GM18907 (cell line): ENCODE measurements around the gene LENEP.

Source experiments
- ATAC-seq: cut with Tn5 transposase; IDR thresholded peaks from one replicate; pipeline ENCODE4 v1.9.1; 2021; ENCODE audit warnings: mild to moderate bottlenecking, moderate library complexity; ENCODE audit not compliant: unreplicated experiment

Gene LENEP

DNA sequence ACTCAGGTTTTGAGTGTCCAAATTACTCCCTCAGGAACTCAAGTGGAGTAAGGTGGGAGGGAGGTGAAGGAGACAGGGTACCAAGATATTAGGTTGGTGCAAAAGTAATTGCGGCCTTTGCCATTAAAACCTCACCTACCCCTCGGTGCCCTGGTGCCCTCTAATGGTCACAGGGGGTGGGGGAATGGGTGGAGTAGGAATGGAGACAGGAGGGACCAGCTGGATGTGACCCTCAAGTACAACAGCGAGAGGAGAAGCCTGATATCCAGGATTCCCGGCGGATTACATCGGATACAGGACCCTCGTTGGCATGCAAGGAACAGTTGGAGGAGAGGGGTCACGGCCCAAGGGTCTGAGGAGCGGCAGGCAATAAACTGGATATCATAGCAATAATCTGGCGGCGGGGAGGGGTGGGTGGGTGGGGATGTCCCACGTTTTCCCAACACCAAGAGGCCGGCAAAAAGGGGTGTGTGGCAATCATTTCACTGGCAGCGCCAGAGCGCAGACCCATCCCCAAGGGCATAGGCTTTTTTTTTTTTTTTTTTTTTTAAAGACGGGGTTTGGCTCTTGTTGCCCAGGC lies 4.9 kb downstream of the LENEP start:
- no peak for ATAC-seq

DNA sequence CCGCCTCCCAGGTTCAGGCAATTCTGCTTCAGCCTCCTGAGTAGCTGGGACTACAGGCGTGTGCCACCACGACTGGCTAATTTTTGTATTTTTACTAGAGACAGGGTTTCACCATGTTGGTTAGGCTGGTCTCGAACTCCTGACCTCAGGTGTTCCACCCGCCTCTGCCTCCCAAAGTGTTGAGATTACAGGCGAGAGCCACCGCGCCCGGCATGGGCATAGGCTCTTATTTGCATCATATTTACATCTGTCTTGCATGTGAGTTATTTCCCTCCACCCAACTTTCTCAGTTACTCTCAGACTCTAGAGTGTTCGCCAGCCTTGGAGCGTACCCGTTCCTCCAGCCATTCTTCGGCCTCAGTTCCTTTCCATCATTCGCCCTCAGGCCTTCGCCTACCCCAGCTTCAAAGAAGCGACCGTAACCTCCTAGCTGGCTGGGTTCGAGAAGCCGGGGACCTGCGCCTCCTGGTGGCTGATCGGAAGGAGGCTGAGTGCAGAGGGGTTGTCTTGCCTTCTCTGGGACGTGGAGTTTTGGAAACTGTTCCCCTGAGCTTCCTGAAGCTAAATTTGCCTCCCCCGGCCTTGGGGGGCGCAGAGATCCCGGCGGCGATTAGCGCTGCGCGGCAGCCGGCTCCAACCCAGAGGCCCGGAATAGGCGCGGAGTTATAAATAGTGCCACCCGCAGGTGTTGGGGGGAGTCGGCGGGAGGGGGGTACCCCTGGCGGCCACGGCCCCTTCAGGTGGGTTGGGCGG lies 5.6 kb downstream of the LENEP start:
- ATAC-seq, result no peak

DNA sequence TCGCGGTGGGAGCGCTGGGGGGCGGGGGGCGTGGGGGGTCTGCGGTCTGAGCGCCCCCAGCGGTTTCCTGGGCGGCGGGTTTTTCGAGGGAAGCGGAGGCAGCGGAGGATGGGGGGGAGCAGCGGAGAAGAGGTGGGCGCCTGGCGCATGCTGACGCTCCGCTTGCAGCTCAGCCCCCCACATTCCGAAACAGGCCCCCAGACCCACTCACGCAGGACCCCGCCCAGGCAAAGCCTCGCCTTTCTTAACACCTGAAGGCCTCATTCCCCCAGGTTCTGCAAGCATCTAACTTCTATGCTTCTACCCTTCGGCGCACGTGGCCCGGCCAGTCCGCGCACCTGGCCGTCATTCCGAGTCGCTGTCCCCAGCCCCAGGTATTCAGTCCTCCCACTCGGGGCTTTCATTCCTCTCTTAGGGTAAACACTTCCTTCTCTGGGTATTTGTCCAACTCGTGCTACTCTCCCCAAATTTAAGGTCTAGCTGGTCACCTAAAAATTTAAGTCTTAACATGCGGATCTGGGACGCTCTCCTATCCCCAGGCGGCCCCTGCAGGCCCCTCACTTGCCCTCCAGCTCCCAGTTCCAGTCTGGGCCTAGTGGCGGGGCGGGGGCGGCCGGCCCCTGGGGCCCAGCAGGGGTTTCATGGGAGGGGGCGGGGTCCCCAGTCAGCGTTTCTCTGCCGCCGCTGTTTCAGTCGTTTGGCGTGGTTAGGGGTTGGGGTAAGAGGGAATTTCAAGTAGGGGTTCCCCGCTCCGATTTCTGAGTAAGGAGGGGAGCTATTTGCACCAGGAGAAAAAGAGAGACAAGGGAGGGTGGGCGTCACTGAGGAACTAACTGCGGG lies 6.4 kb downstream of the LENEP start:
- no peak for ATAC-seq

DNA sequence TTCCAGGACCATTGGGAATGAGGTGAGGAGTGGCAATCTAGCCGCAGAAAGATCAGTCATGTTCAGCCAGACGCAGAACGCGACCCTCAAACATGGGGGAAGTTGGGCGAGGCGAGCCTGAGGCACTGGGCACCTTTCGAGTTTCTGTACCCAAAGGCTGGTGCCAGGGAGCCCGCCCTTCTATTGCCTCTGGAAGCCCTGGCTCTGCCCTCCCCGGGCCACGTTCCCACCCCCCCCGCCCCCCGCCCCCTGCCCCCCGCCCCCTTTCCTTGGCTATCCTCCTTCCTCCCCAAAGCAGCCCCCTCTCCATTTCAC lies 7.0 kb downstream of the LENEP start:
- ATAC-seq, result no peak

DNA sequence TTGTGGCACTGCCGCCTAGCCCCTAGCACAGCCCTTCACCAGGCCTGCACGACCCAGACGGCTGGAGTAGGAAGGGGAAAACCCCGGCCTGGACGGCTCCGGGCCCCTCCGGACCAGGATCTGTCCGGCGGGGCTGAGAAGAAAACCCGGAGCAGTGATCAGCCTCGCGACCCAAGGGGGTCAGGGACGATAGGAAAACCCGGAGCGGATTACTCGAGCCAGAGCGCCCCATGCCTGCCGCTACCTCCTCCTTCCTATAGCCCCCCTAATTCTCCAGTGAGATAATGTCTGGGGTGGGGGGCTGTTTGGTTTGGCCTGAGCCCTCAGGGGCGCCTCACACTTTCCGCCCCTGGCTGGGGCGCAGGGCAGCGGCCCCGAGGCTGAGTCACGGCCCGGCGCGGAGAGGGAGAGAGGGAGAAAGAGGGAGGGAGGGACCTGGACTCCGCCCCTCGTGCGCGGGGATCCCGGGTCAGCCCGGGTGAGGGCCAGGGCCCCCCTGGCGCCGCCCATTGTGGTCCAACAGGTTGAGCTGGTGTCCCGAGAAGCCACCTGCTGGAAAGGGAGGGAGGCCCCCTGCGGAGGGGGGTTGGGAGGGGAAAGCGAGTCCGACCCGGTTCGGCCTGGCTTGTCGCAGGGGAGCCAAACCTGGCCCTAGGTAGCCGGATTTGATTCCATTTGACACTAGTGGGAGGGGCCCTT lies 7.5 kb downstream of the LENEP start:
- peak; percentile 39 for ATAC-seq

DNA sequence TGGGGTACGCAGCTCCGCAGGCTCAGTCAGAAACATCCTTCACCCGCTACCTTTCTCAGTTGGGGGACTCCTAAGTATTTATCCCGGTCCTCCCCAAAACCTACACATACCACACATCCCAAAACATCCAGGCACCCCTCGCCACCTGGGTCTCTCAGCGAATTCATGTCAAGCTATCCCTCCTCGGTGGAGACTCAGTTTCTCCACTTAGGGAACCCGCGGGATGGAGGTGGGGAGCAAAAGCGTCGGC lies 8.0 kb downstream of the LENEP start:
- peak; percentile 18 for ATAC-seq

DNA sequence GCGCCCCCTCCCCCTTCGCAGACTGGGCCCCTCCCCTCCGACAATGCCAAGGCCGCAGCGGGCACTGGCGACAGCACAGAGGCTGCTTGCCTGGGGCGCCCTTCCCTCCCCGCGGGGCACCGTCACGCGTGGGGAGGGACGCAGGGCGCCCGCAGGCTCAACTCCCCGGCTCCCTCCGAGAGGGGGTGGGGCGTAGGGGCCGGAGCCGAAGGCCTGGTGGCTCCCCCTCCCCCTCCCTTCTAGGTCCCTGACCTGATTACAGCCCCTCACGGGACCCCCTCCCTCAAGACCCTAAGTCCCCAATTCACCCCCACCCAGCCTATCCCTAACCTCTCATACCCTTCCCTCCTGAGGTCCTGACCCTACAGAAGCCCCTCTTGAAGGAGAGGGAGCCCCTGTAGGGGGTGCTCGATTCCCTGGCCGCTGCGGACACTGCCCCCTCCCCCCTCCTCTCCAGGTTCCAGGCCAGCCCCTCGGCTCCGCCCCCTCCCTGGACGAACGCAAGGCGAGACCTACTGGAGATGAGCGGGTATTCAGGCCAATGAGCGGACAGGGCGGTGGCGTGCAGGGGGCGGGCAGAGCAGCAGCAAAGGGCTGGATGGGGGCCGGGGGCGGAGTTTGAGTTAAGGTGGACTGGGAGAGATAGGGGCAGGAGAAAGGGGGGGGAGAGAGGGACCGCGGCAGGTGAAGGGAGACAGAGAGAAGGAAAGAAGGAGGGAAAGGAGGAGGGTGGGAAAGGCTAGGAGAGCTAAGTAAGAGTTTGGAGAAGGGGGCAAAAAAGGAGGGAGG lies 8.5 kb downstream of the LENEP start:
- peak; percentile 52 for ATAC-seq

DNA sequence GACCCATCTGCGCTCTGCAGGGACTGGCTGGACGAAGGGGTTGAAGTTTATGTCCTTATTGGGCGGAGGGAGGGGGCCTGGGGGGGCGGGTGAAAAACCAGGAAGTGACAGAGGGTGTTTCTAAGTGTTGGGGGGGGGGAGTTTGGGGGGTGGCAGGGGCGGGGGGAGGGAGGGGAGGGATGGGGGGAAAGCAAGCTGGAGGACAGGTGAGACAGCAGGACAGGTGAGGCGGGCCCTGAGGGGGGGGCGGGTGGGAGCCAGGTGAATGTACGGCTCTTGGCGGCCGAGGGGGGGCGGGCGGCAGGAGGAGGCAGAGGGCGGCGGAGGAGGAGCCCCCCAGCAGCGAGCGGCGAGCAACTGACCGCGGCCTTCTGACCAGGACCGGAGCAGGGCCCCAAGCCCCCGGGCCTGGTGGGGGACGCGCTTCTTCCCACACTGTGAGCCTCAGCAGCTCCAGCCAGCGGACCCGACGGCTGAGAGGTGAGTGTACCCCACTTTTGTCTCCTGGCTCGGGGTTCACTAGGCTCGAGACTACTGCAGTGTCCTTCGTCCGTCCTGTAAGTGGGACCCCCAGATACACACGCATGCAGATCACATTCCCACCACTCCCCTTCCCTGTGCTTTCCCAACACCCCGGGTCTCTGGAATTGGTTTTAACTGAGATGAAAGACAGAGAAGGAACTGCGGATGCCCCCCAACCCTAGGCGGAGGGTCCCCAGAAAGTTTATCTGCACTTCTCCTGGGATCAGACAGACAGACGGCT lies 9.3 kb downstream of the LENEP start, which contains the start of gene ZBTB7B:
Gene ZBTB7B, plus strand, starts transcription at position 339 of the 763 bp plus-strand sequence. CDS start 11,859 bp downstream, outside the sequence.
- ATAC-seq, result peak; percentile 0

DNA sequence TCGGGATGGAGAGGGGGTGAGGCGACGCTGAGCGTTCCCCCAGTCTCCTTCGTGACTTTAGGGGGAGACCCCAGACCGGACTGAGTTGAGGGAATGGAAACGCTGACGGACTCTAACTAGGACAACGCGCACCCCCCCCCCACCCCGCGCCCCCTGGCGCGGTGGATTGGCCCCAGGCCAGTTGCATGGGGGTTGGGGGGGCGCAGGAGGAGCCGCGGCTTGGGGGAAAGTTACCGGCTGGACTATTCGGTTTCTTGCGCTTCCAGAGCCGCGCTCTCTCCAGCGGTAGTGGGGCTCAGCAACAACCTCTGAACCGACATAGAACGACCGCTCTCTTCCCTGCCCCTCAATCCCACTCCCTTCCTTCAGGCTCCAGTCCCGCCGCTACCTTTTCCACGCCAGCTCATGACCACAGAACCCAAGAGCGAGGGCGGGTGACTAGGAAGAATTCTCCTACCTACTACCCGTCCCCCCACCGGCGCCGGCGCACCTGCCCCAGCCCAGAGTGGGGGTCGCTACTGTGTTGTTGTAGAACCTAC lies 9.9 kb downstream of the LENEP start:
- no peak for ATAC-seq

DNA sequence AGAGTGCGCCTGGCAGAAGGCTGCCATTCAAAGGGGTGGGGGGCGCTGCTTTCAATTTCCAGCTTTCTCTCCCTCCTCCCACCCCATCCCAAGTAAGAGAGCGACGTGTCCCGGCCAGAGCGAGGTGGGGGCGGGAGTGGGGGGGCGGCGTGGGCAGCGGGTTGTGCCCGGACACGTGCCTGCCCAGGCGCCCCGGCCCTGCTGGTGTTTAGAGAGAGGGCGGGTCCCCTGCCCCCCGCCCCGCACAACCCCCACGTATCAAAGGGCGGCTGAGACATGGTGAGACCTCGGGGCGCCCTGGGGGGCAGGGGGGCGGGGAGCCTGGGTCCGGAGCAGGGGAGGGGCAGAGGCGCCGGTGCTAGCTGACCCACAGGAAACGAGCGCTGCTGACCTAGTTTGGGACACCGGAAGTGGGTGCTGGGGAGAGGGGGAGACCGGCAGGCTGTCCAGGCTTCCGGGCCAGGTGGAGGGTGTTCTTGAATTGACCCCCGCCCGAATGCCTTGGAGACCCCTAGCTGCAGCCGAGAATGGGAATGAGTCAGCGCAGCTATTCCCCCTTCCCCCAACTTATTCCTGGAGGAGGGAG lies 10.5 kb downstream of the LENEP start:
- ATAC-seq, result no peak

DNA sequence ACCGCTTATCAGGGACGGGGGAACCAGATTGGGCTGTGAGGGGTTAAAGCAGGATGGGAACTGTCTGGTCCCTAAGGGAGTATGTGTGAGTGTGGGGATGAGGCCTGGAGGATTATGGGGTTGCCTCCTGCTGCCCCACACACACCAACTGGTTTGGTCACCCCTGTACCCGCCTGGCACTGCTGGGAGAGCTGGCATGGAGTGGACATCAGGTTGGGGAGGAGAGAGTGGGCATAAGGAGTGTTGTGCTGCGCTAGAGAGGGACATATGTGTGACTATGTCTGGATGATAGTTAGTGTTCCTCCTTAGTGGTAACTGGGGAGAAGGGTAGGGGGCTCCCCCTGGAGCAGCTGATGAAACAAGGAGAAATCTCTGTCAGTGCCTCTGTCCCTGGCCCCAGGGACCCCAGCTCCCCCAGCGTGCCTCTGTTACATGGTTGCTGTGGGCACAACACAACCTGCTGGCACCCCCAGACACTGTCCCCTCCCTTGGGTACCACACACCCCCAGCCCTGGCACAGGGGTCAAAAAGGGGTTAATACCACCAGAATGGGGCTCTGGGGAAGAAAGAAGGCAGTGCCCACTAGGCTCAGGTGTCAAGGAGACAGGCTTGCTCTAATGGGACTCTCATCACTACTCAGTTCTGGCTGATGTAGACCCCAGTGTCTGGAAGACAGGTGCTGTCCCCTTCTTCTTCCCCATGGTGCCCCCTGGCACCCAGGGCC lies 11.1 kb downstream of the LENEP start:
- ATAC-seq, result no peak

DNA sequence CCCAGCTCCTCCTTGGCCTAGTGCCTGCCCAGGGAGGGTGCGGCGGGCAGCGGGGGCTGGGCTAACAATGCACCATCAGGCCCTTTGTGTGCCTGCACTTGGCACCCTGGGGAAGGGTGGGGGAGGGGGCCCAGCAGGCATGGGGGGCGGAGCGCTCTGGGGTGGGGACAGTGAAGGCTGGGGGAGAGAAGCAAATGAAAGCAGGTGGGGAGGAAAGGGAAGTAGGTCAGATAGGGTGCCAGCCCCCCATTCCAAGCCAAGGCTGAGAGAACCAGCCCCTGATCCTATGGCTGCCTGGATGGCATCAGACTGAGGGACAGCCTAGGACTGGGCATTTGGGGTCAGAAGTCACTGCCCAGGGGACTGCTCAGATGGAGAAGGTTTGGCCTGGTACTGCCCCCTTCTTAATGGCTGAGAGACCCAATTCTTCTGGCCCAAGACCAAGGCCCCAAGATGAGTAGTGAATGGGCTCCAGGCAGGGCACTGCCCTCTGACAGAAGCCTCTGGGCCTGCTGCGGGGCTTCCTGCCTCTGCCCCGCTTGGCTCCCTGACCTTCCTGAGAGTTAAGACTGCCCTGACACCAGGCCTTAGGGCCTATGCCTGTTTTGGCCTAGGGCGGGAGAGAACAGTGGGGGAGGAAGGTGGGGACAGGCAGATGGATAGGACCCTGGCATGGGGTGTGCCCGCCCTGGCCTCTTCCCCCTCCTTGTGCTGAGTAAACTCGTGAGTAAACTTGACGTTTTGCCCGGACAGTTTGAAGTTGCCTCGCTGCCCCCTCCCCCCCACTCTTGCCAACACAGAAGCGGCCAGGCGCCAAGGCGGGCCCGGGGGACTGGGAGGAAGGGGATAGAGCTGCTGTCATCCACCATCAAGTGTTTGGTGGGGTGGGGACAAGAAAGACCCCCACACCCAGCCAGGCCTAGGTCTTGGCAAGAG lies 12.0 kb downstream of the LENEP start:
- ATAC-seq, result no peak

DNA sequence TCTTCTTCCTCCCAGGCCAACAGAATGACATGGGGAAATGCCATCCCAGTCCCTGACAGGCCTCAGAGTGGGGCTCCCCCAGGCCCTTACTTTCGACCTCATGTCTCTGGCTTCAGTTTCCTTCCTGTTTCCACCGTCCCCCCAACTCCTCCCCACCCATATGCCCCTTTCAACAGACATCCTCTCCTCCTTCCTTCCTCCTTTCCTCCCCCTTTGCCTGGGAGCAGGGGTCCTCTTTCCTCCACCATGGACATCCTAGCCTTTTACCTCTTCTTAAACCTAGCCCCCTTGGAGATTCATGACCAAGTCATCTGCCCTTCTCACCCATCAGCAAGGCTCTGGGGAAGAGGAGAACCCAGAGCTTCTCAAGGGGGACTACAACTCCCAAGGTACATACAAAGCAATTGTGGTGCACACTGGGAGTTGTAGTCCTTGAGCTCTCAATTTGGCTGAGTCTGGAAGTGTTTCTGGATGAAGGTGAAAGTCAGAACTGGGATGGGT lies 13.3 kb downstream of the LENEP start:
- ATAC-seq, result no peak

DNA sequence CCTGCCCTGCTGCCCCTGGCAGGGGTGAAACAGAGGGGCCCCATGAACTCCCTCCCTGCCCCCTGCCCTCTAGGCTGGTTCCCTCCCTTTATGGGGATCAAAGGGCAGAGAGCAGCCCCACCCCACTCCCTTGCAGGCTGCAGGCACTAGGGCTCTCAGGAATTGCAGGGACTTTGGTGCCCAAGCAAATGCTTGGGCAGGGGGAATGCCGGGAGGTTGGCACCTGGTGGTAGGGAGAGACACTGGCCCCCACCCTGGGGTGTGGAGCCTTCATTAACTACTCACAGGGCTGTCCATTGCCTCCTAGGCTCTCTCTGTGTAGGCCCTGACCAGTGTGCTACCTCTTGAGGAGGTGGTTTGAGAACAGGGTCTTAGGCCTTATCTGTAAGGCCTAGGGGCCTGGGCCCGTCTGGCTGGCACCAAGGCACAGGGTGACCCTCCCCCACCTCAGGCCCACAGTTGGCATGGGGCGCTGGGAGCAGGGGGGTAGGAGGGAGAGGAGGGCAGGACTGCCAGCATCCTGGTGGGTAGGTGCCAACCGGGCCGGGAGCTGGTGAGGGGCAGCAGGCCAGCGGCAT lies 14.0 kb downstream of the LENEP start:
- no peak for ATAC-seq

DNA sequence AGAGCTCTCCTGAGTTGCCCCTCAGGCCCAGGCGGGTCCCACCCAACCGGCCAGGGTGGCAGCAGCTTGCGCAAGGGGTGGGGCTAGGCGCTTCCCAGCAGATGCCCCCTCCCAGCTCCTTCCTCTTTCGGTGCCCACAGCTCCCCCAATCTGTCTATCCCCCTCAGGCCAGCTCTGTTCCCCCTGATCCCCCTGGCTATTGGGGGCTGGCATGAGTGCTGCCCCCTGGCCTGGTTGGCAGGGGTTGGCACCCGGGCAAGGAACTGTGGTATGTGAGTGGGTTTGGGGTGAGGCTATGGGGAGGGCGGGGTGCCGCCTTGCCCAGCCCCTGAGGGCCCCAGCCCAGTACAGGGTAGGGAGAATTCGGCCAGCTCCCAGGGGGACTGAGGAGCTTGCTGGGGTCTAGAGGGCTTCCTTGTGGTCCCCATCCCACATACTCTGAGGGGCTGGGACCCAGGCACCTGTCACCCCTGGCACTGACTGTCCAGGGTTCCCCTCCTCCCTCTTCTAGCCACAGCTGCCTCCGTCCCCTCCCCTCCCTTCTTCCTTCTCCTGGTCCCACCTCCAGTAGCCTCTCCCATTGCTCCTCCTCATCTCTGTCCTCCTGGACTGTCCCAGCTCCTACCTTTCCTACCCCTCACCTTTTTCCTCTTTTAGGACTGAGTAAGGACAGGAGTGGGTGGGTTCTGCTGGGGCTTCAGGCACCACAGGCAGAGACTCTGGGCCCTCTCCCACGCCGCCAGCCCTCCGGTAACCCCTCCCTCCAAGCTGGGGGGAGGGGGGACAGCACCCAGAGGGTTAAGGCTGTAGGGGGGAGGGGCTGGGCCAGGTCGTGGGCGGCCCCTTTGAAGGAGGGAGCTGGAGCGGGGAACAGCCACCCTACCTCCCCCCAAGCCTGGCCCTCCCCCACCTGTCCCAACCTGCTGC lies 14.9 kb downstream of the LENEP start:
- no peak for ATAC-seq

DNA sequence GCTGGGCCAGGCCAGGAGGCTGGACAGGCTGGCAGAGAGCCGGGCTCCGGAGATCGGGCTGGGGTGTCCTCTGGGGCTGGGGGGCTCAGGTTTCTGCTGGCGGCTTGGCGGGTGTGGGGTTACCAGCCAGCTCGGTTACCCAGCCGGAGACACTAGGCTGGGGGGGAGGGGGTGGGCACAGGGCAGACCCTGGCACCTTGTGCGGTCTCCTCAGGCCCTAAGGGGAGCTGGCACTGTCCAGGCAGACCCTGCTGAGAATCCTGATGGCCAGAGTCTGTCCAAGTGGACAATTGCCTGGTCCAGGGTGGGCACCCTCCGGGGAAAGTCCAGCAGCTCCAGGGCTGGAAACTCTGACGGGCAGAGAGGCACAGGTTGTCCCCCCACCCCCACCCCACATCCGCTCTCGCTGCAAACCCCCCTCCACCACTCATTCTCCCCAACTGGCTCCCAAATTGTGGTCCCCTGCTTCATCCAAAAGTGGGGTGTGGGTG lies 15.9 kb downstream of the LENEP start:
- ATAC-seq, result no peak
